Activated CD4-positive, CD25-positive, alpha-beta regulatory T cell treated with anti-CD3 and anti-CD28 coated beads, Interleukin-2, amount 50 U/mL, for 16 hours (primary cell): ENCODE measurements around the gene ACOT11.

ENCODE experiments used
- DNase-seq: peaks from one replicate; pipeline ENCODE4 v3.0.0-alpha.2; 2020; ENCODE audit warnings: low read depth, low spot score

The ACOT11 gene

GRCh38 chr1:54537611-54538010 lies 10.4 kb upstream of the ACOT11 start:
- no peak for DNase-seq

DNA sequence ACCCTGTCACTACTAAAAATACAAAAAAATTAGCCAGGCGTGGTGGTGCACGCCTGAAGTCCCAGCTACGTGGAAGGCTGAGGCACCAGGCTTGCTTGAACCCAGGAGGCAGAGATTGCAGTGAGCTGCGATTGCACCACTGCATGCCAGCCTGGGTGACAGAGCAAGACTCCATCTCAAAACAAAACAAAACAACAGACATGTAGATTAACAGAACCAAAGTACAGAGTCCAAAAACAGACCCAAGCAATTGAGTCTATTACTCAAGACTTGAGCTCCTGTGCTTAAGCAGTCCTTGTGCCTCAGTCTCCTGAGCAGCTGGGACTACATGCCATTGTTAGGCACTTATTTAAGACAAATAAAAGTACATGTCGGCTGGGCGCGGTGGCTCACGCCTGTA lies 9.5 kb upstream of the ACOT11 start:
- DNase-seq, result no peak

- DNase-seq, result no peak
These were observed 7.3 kb upstream of the ACOT11 start for GRCh38 chr1:54540582-54541295.

DNA sequence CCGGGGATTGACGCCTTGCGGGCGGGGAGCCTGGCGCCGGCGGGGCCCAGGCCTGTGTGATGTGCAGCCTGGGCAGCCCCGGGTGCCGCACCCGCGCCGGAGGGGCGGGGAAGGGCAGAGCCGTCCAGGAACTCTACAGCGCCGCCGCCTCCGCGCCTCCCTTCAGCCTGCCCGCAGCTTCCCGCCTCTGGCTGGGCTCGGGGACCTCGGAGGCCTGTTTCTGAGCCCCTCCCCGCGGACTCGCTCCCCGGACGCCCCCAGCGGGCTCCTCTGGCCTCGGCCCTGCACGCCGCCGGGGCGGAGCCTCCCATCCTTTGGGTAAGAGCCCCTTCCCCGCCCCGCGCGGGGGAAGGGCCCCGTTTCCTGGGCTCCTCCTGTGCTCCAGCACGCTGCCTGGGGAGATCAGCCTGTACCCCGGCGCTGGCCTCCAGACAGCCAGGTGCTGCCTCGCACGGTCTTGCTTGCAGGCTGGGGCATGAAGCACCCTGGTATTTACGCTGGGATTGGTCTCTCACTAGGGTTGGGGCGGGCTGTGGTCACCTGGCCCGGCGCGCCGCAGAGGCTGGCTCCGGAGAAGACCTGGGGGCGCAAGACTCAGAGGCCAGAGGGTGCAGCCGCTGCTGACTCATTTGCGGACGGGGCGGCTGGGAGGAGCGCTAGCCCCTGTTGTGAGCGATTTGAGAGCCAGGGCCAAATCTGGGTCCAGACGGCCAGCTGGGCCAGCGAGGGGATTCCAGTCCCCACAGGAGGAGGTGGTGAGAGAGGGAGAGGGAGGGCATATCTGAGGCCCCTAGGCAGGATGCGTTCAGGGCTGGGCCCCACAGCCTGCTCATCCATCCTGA lies 5.7 kb upstream of the ACOT11 start:
- no peak for DNase-seq

DNA sequence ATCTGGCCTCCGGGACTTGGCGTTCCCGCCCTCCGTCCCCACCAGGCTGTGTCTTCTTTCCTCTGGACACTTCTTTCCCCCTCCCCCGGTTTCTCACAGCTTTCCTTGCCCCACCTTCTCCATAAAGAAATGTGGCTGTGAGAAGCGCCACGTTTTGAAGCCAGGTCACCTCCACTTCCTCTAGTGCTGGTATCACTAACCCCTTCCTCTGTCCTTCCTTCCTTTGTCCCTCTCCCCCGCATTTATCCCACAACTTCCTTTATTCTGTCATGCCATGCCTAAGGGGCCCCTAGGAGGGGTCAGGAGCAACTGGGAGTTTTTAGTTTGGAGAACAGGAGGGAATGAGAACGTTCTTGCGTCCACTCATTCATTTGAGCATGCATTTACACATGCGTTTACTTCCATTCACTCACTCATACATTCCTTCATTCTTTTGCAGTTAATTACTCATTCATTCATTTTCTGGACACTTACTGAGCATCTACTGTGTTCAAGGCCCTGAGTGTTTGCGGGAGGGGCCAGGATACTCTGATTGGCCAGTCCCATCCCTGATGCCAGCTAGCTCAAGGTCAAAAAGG lies 5.0 kb upstream of the ACOT11 start:
- no peak for DNase-seq

DNA sequence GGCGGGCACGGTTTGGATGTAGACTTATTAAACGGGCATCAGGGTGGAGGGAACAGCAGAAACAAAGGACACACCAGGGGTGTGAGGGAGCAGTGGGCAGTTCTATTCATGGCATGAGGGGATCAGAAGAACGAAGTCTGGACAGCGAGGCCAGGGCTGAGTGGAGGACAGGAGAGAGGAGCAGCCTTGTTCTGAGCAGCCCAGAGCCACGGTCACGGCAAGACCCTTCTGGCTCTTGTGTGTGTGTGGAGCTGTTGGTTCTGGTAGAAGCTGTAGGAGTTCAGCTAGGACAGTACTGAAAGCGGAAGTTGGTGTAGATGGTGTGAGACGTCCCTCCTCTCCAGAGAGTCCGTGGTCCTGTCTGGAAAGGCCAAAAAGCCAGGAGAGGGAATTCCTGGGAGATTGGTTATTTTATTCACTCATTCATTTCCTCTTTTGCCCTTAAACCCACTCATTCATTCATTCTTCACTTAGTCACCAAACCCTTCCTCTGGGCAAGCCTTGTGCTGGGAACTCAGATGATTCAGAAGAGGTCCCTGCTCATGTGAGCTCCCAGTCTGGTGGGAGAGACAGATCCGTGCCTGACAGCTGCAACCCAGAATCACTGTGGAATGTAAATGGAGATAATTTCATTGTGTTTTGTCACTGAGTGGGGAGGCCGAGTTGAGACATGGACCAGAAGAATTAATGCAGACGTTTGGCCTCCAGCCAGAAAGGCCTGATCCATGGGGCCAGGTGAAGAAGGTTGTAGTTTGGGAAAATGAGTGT lies 4.1 kb upstream of the ACOT11 start:
- DNase-seq, result no peak

- no peak for DNase-seq
These were observed 2.0 kb upstream of the ACOT11 start for GRCh38 chr1:54545916-54546635.

- DNase-seq, result no peak
These were observed 1.2 kb upstream of the ACOT11 start for GRCh38 chr1:54546651-54547401.

- no peak for DNase-seq
These were observed 489 bp downstream of the ACOT11 start for GRCh38 chr1:54548389-54549044.

DNA sequence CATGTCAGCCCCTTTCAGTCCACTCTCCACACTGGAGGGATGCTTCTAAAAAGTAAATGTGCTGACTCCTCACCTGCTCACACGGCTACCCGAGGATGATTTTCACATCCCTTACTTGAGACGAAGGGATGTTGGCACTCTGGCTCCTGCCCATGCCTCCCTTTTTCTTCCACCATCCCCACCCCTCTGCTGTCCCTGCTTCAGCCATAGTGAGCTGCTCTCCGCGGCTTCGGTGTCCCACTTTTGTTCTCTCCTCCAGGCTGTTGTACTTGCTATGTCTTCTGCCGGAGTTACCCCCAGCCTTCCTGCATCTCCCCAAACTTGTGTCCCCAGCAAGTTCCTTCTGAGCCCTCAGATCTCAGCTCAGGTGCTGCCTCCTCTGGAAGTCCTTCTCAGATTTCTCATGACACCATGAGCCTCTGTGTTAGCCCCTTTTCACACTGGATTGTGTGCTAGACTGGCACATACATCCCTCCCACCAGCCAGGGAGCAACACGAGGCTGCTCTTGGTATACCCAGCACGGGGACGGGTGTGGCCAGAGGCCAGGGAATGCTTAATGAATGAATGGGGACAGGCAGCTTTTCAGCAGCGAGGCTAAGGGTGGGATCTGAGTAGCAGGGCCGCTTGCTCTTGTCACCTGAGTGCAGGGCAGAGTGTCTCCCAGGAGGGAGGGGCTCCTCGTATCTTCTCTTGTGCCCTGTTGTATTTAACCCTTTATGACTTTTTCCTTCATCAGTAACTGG lies 1.3 kb downstream of the ACOT11 start:
- DNase-seq, result no peak

DNA sequence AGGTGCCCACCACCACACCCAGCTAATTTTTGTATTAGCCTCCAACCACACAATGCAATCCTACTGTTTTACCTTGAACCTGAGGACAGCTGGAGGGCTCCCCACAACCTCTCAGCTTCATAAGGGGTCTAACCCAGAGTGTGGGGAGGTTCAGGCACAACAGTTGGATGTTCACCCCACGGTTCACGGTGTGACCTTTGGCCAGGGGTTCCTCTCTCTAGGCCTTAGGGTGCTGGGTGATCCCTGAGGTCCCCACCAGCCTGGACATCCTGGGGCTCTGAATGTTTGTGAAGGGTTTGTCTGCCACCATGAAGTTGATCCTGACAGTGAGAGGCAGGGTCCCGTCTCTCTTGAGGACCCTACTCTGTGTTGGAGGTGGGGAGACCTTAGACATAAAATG lies 3.9 kb downstream of the ACOT11 start:
- no peak for DNase-seq

- DNase-seq, result no peak
These were observed 5.7 kb downstream of the ACOT11 start for GRCh38 chr1:54553602-54554313.

DNA sequence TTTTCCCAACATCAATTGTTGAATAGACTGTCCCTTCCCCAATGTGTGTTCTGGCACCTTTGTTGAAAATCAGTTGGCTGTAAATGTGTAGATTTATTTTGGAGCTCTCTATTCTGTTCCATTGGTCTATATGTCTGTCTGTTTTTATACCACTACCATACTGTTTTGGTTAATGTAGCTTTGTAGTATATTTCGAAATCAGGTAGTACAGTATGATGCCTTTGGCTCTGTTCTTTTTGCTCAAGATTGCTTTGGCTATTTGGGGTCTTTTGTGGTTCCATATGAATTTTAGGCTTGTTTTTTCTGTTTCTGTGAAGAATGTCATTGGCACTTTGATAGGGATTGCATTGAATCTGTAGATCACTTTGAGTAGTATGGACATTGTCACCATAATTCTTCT lies 8.1 kb downstream of the ACOT11 start:
- no peak for DNase-seq

DNA sequence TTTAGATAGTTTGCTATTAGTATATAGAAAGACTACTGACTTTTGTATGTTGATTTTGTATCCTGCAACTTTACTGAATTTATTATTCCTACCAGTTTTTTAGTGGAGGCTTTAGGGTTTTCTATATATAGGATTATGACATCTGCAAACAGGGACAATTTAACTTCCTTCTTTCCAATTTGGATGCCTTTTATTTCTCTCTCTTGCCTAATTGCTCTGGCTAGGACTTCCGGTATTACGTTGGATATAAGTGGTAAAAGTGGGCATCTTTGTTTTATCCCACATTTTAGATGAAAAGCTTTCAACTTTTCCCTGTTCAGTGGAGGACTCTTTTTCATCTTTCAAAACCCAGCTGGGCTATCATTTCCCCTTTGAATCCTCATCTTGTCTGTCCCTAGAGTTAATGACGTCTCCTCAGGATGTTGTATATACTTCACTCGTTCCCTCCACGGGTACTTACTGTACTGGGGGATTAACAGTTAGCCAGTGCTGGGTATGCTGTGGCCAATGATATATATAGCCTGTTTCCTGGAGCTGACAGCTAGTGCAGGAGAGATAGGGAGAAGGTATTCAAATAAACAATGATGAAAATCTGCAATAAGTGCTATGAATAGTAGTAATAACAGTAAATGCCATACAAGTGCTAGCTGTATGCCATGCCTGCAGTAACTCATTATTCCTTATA lies 9.8 kb downstream of the ACOT11 start:
- no peak for DNase-seq

DNA sequence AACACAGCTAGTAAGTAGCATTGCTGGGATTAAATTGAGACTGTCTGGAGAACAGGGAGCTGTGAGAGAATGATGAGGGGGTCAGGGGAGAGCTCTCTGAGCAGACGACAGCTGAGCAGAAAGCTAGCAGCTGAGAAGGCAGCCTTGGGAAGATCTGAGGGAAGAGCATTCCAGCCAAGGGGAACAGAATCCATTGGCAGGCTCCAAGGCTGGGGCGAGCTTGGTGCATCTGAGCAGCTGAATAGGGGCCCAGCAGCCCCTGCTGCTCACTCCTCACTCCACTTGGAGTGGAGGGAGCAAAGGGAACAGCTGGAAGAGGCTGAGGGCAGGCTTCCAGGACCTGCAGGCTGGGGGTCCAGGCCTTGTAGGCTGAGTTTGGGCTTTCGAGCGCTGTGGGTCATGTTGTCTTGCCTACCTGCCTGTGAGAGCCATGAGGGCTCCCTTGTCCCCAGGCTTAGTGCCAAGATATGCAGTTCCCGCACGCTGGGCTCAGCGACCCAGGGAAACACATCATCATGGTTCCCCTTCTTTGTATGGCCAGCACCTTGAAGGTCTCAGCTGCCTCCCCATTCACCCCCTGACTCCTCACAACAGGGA lies 10.5 kb downstream of the ACOT11 start:
- DNase-seq, result no peak

DNA sequence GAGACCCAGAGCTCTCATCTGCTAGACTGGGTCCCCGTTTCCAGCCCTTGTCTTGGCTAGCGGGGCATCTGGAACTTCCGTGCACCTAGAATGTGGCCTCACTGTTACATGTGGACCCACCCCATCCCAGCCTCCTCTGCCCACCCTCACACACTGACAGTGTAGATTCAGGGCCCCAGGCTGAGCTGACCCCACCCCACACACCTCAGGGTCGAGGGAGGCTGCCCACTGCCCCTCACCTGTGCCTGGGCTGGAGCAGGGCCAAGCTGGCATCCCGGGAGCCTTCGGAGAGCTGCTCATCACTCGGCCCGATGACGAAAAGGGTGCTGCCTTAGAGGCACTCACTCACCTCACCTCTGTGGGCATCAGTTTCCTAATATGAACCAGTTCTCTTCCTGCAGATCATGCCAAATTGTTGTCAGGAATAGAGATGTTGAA lies 11.1 kb downstream of the ACOT11 start:
- no peak for DNase-seq

DNA sequence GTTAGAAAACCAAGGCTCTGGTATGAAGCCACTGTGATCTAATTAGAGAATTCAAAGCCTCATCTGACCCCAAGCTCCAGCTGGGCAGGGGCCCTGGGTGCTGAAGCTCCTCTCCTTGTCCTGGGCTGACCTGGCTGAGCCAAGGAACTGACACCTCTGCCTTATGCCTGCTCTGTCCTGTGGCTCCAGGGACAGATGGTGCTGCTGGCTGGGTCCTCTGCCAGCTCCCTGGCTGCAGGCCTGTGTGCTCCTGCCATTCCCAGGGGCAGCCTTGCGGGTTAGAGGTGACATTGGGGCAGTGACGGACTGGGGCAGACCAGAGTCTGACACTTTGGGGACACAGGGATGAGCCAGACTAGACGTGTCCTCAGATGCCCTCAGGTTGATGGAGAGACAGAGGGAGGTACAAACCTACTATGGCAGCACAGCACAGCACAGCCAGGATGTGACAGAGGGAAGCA lies 11.8 kb downstream of the ACOT11 start:
- no peak for DNase-seq
